ENCODE results near the gene LRRC2. TPM values are rescaled to one million over a fixed set of nuclear protein-coding genes. Genes with fewer than 3 reads are reported as not detected.

Gene LRRC2
- total RNA-seq, 1 donor from 2014 or later: 2.0 TPM

DNA sequence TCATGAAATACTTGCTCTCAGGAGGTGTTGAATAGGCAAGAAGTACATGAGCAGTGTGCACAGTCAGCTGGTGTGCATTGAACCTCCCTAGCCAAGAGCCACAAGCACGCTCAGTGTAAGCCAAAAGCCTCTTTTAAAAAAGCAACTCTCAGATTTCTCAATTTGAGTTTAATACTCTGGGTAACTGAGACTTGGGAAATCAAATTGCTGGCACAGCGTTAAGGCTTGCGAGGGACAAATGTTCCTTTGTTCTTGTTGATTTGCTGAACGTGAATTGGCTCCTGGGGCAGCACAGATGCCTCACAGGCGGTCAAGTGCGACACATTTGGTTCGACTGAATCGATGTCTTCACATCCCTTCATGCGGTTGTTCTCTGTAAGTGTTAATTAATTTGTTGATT lies 46.2 kb upstream of the LRRC2 start, which contains the start of gene FAM240A:
Gene FAM240A, plus strand, starts transcription at position 202 of the 400 bp plus-strand sequence. Its CDS starts 159 bp downstream, at position 361.
- no peak within 1 kb of the TSS for H3K27ac ChIP-seq
- H3K36me3 ChIP-seq: no peaks in the 10 kb centered on the region
- no peaks in the 10 kb centered on the region for H3K27me3 ChIP-seq
- intact Hi-C loops (cut with DNase I): no loop called here
- H3K4me1 ChIP-seq: no peaks in the 10 kb centered on the region
- TF ChIP-seq POLR2AphosphoS5 (IDR thresholded peaks at IDR 0.05; ENCODE audit: insufficient read depth in 1 of 2, low read depth in 1 of 2) (no peak), POLR2A (IDR thresholded peaks at IDR 0.05) (no peak)
- TF ChIP-seq, protein P1, sequence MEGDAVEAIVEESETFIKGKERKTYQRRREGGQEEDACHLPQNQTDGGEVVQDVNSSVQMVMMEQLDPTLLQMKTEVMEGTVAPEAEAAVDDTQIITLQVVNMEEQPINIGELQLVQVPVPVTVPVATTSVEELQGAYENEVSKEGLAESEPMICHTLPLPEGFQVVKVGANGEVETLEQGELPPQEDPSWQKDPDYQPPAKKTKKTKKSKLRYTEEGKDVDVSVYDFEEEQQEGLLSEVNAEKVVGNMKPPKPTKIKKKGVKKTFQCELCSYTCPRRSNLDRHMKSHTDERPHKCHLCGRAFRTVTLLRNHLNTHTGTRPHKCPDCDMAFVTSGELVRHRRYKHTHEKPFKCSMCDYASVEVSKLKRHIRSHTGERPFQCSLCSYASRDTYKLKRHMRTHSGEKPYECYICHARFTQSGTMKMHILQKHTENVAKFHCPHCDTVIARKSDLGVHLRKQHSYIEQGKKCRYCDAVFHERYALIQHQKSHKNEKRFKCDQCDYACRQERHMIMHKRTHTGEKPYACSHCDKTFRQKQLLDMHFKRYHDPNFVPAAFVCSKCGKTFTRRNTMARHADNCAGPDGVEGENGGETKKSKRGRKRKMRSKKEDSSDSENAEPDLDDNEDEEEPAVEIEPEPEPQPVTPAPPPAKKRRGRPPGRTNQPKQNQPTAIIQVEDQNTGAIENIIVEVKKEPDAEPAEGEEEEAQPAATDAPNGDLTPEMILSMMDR (IDR thresholded peaks at IDR 0.05): no peak
- no peak within 1 kb of the TSS for H3K4me3 ChIP-seq
- no peak for DNase-seq (ENCODE audit: extremely low spot score in 2 of 2)
- H3K9me3 ChIP-seq: no peaks in the 10 kb centered on the region

GRCh38 chr3:46609944-46610722 lies 44.0 kb upstream of the LRRC2 start:
- Histone ChIP-seq H3K27ac (no peak overlapping the region), H3K27me3 (no peaks in the 10 kb centered on the region), H3K4me1 (no peaks in the 10 kb centered on the region), H3K9me3 (no peaks in the 10 kb centered on the region), H3K36me3 (no peaks in the 10 kb centered on the region), H3K4me3 (no peak overlapping the region)
- intact Hi-C loops (cut with DNase I): no loop called here
- TF ChIP-seq POLR2AphosphoS5 (IDR thresholded peaks at IDR 0.05; ENCODE audit: insufficient read depth in 1 of 2, low read depth in 1 of 2) (no peak), POLR2A (IDR thresholded peaks at IDR 0.05) (no peak)
- TF ChIP-seq, protein P1 (IDR thresholded peaks at IDR 0.05): no peak
- DNase-seq (ENCODE audit: extremely low spot score in 2 of 2): no peak

GRCh38 chr3:46609212-46609721 lies 43.2 kb upstream of the LRRC2 start:
- Histone ChIP-seq H3K27me3 (no peaks in the 10 kb centered on the region), H3K9me3 (no peaks in the 10 kb centered on the region), H3K36me3 (no peaks in the 10 kb centered on the region), H3K4me1 (no peaks in the 10 kb centered on the region), H3K4me3 (no peak overlapping the region), H3K27ac (no peak overlapping the region)
- intact Hi-C loops (cut with DNase I): no loop called here
- DNase-seq (ENCODE audit: extremely low spot score in 2 of 2): no peak
- TF ChIP-seq POLR2AphosphoS5 (IDR thresholded peaks at IDR 0.05; ENCODE audit: insufficient read depth in 1 of 2, low read depth in 1 of 2): no peak
- TF ChIP-seq, protein P1 (IDR thresholded peaks at IDR 0.05): no peak

DNA sequence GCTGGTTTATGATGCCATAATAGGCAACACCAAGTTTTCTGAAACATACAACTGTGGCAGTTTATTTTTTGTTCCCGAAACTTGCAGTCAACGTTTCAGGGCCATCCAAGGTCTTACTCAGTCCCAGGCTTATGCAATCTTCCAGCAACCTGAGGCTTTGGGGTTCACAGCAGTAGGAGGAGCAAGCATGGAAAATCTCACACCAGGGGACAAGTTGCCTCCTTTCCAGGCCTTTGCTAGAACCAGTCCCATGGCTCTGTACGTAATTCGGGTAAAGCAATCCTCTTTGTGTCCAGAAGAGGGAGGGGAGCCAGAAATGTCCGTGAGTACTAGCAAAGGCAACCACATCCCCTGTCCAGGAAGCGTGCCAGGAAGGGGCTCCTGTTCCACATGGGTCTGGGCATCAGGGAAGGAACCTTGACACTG lies 41.5 kb upstream of the LRRC2 start:
- Histone ChIP-seq H3K27ac (no peak overlapping the region), H3K36me3 (no peaks in the 10 kb centered on the region), H3K4me1 (no peaks in the 10 kb centered on the region), H3K4me3 (no peak overlapping the region), H3K27me3 (no peaks in the 10 kb centered on the region), H3K9me3 (no peaks in the 10 kb centered on the region)
- no peak for TF ChIP-seq POLR2AphosphoS5 (IDR thresholded peaks at IDR 0.05; ENCODE audit: insufficient read depth in 1 of 2, low read depth in 1 of 2)
- no peak for TF ChIP-seq POLR2A (IDR thresholded peaks at IDR 0.05)
- TF ChIP-seq, protein P1 (IDR thresholded peaks at IDR 0.05): no peak
- intact Hi-C loops (cut with DNase I): no loop called here
- DNase-seq (ENCODE audit: extremely low spot score in 2 of 2): no peak

DNA sequence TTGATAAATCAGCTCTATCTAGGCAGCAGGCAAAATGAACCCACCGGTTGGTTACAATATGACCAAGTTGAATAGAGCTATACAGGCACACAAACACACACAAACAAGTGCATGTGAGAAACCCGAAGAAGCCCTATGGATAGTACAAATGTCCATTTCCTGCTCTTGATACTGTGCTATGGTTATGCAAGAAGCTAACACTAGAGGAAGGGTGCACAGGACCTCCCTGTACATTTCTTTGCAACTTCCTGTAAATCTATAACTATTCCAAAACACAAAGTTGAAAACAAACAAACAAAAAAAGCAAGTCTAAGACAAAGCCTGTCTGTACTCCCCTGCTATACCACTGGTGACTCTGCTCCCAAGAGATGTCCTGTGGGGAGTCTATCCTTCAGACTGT lies 38.0 kb upstream of the LRRC2 start:
- Histone ChIP-seq H3K9me3 (no peaks in the 10 kb centered on the region), H3K36me3 (no peaks in the 10 kb centered on the region), H3K27me3 (no peaks in the 10 kb centered on the region), H3K4me1 (no peaks in the 10 kb centered on the region), H3K27ac (no peak overlapping the region), H3K4me3 (no peak overlapping the region)
- intact Hi-C loops (cut with DNase I): no loop called here
- TF ChIP-seq, protein P1 (IDR thresholded peaks at IDR 0.05): no peak
- TF ChIP-seq POLR2A (IDR thresholded peaks at IDR 0.05) (no peak), POLR2AphosphoS5 (IDR thresholded peaks at IDR 0.05; ENCODE audit: insufficient read depth in 1 of 2, low read depth in 1 of 2) (no peak)
- DNase-seq (ENCODE audit: extremely low spot score in 2 of 2): no peak
